Vagina (tissue), 2 donors: ENCODE data around the gene UBL3. TPM values are rescaled to one million over a fixed set of nuclear protein-coding genes. Genes with fewer than 3 reads are reported as not detected.

Experiments
- DNase-seq, 2 donors: peaks; one replicate each; pipeline ENCODE4 v3.0.0-alpha.2; 2017; ENCODE audit errors: extremely low spot score in 2 of 2
- H3K27ac ChIP-seq: fragments of 200-600 bp; sonication (generic); one replicate; pipeline ENCODE4 v1.5.1; 2019
- H3K27me3 ChIP-seq: fragments of 200-600 bp; sonication (generic); one replicate; pipeline ENCODE4 v1.5.1; 2019
- H3K36me3 ChIP-seq, 2 donors: fragments of 200-600 bp; sonication (generic); one replicate each; pipeline ENCODE4 v1.5.1; 2017 to 2019
- H3K4me1 ChIP-seq: fragments of 200-600 bp; sonication (generic); one replicate; pipeline ENCODE4 v1.5.1; 2019
- H3K4me3 ChIP-seq, 2 donors: fragments of 200-600 bp; sonication (generic); 1 replicate in 1 of 2; 2 replicates in 1 of 2; pipeline ENCODE4 v1.5.1; 2016 to 2019
- H3K9me3 ChIP-seq: fragments of 200-600 bp; sonication (generic); one replicate; pipeline ENCODE4 v1.5.1; 2019
- CTCF ChIP-seq, 3 experiments: fragments of 450-650 bp in 2 of 3; fragments of 200-600 bp in 1 of 3; sonication (generic) in 1 of 3; IDR thresholded peaks; one replicate each; pipeline ENCODE4 v1.5.1; 2017 to 2019; ENCODE audit warnings: antibody characterized with exemption in 3 of 3, mild to moderate bottlenecking in 2 of 3, moderate library complexity in 2 of 3
- POLR2A ChIP-seq, 2 donors: fragments of 450-650 bp; IDR thresholded peaks; one replicate each; pipeline ENCODE4 v1.6.1; 2017; ENCODE audit warnings: antibody characterized with exemption in 2 of 2, mild to moderate bottlenecking in 2 of 2, moderate library complexity in 2 of 2
- POLR2AphosphoS5 ChIP-seq, 2 donors: sonication (generic); formaldehyde crosslinking; IDR thresholded peaks; one replicate each; pipeline ENCODE4 v1.9.0; 2017; ENCODE audit warnings: antibody characterized with exemption in 2 of 2, mild to moderate bottlenecking in 2 of 2, low read depth in 1 of 2; ENCODE audit not compliant: insufficient read depth in 1 of 2
- intact Hi-C: fragments of 100-400 bp; cut with DNase I; formaldehyde crosslinking; loops from one replicate; pipeline ENCODE4 v1.15.1; 2023
- total RNA-seq: library from RNA; depleted of rRNA; stranded (reverse); fragments of >200 nt; gene quantifications from one replicate; pipeline ENCODE4 v1.2.3, GENCODE V29; 2016

The UBL3 gene
- total RNA-seq, 1 donor from 2014 or later = 33.4 TPM

DNA sequence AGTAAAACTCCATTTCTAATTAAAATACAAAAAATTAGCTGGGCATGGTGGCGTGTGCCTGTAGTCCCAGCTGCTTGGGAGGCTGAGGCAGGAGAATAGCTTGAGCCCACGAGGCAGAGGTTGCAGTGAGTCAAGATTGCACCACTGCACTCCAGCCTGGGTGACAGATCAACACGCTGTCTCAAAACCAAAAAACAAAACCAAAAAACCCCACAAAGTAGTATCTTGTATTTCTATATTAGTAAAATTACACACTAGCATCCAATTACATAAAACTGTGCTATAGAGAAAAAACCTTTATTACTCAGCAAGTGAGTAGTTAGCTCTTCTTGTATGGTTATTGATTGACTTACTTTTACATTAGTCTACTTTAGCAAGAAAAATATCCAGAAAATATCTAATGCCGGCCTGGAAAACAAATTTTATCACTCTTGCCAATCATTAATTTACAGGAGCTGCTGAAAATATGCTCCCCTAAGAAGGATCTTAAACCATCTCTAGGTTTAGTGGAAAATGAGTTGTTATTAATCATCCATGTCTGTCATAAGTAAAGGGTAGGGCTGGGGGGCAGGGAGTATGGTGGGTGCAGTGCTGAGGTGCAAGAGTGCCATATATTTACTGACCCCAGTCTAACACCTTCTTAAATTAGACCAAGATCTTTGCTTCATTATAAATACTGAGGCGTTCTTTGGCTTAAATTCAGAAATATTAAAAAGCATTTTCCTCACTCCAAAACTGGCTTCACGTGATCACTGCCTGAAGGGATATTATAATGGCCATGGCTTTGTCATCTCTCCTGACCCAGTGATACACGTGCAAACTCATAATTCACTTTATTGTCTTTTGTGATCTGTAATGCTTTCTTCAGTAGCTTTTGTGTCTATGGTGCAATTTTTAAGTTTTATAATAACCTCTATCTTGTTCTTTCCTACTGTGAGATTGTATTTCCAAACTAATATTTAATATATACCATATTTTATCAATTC, 44.1 kb downstream of the UBL3 start:
- H3K27me3 ChIP-seq = no peaks in the 10 kb centered on the region
- H3K36me3 ChIP-seq = no peaks in the 10 kb centered on the region
- no peak overlapping the region for H3K4me3 ChIP-seq
- TF ChIP-seq CTCF (IDR thresholded peaks at IDR 0.05) (no peak), POLR2AphosphoS5 (IDR thresholded peaks at IDR 0.05; ENCODE audit: insufficient read depth in 1 of 2, low read depth in 1 of 2) (no peak), POLR2A (IDR thresholded peaks at IDR 0.05) (no peak)
- DNase-seq = no peak
- intact Hi-C loops = no loop called here
- no peak overlapping the region for H3K27ac ChIP-seq
- no peaks in the 10 kb centered on the region for H3K9me3 ChIP-seq
- peaks cover 79% of the 10 kb centered on the region for H3K4me1 ChIP-seq

GRCh38 chr13:29803221-29803620, 47.2 kb downstream of the UBL3 start:
- Histone ChIP-seq H3K9me3 (no peaks in the 10 kb centered on the region), H3K4me3 (no peak overlapping the region), H3K36me3 (no peaks in the 10 kb centered on the region), H3K27ac (no peak overlapping the region), H3K27me3 (no peaks in the 10 kb centered on the region), H3K4me1 (peaks cover 54% of the 10 kb centered on the region)
- intact Hi-C loops = no loop called here
- TF ChIP-seq CTCF (IDR thresholded peaks at IDR 0.05) (no peak), POLR2A (IDR thresholded peaks at IDR 0.05) (no peak), POLR2AphosphoS5 (IDR thresholded peaks at IDR 0.05; ENCODE audit: insufficient read depth in 1 of 2, low read depth in 1 of 2) (no peak)
- no peak for DNase-seq

DNA sequence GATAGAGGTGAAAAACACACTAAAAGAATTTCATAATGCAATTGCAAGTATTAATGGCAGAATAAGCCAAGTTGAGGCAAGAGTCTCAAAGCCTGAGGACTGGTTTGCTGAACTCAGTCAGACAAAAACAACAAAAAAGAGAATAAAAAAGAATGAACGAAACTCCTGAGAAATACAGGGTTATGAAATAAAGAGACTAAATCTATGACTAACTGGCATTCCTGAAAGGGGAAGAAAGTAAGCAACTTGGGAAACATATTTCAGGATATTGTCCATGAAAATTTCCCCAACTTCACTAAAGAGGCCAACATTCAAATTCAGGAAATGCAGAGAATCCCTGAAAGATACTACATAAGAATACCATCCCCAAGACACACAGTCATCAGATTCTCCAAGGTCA, 47.8 kb downstream of the UBL3 start:
- DNase-seq = no peak
- Histone ChIP-seq H3K4me1 (peaks cover 52% of the 10 kb centered on the region), H3K9me3 (no peaks in the 10 kb centered on the region), H3K4me3 (no peak overlapping the region), H3K27me3 (no peaks in the 10 kb centered on the region), H3K36me3 (no peaks in the 10 kb centered on the region), H3K27ac (no peak overlapping the region)
- intact Hi-C loops = no loop called here
- no peak for TF ChIP-seq CTCF (IDR thresholded peaks at IDR 0.05)
- no peak for TF ChIP-seq POLR2A (IDR thresholded peaks at IDR 0.05)

- H3K36me3 ChIP-seq = no peaks in the 10 kb centered on the region
- peaks cover 55% of the 10 kb centered on the region for H3K4me1 ChIP-seq
- no peak overlapping the region for H3K4me3 ChIP-seq
- H3K9me3 ChIP-seq = no peaks in the 10 kb centered on the region
- no peak overlapping the region for H3K27ac ChIP-seq
- intact Hi-C loops = no loop called here
- no peaks in the 10 kb centered on the region for H3K27me3 ChIP-seq
- no peak for TF ChIP-seq CTCF (IDR thresholded peaks at IDR 0.05)
- TF ChIP-seq POLR2A (IDR thresholded peaks at IDR 0.05) = no peak
- no peak for TF ChIP-seq POLR2AphosphoS5 (IDR thresholded peaks at IDR 0.05; ENCODE audit: insufficient read depth in 1 of 2, low read depth in 1 of 2)
- DNase-seq = no peak
These were observed 48.6 kb downstream of the UBL3 start for GRCh38 chr13:29801737-29802305.

GRCh38 chr13:29801102-29801501, 49.3 kb downstream of the UBL3 start:
- no peak overlapping the region for H3K27ac ChIP-seq
- DNase-seq = no peak
- no peaks in the 10 kb centered on the region for H3K27me3 ChIP-seq
- H3K4me3 ChIP-seq = no peak overlapping the region
- intact Hi-C loops = no loop called here
- TF ChIP-seq CTCF (IDR thresholded peaks at IDR 0.05) (no peak), POLR2AphosphoS5 (IDR thresholded peaks at IDR 0.05; ENCODE audit: insufficient read depth in 1 of 2, low read depth in 1 of 2) (no peak)
- H3K4me1 ChIP-seq = peaks cover 55% of the 10 kb centered on the region
- no peaks in the 10 kb centered on the region for H3K36me3 ChIP-seq
- H3K9me3 ChIP-seq = no peaks in the 10 kb centered on the region
